ENCODE results near the gene DNER.

DNER gene

DNA sequence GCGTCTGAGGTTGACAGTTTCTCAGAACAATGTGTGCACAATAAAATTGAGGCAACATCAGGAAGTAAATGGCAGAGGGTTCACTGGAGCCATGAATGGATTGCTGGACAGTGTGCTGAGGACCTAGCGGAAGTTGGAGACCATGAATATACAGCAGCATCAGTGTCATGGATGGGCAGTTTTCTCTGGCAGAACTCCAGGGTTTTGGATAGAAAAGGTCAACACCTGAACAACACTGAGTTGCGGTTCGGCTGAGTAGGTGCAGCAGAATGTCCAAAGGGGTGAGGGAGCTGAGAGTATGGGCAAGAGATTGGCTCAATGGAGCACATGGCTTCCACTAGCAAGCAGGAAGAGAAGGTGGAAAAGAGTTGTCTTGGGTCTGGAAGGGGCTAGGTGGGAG is 73.7 kb downstream of the DNER start:
- no peak overlapping the region for H3K4me3 ChIP-seq (ENCODE audit: low read depth, low read length)
- no peaks in the 10 kb centered on the region for H3K36me3 ChIP-seq

DNA sequence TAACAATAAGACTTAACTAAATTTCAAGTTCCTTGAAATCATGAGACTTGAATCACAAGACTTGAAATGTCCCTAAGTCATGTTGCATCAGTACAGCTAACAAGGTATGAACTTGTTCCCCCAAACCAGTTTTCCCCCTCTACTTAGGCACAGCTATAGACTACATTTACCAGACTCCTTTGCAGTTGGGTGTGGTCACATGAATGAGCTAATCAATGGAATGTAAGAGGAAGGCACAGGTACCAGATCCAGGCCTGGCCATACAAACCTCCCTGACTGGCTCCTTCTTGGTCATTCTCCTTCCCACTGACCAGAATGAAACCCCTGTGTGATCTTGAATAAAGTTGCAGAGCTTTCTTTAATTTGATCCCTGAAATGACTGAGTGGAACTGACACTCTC is 77.8 kb downstream of the DNER start:
- no peak for DNase-seq
- no peaks in the 10 kb centered on the region for H3K9me3 ChIP-seq (ENCODE audit: severe bottlenecking)
- peaks cover 71% of the 10 kb centered on the region for H3K27me3 ChIP-seq (ENCODE audit: insufficient read depth, low read depth, severe bottlenecking)
- no peak overlapping the region for H3K27ac ChIP-seq
- no peaks in the 10 kb centered on the region for H3K36me3 ChIP-seq
- H3K4me3 ChIP-seq (ENCODE audit: low read depth, low read length) = no peak overlapping the region
- TF ChIP-seq, protein P1, sequence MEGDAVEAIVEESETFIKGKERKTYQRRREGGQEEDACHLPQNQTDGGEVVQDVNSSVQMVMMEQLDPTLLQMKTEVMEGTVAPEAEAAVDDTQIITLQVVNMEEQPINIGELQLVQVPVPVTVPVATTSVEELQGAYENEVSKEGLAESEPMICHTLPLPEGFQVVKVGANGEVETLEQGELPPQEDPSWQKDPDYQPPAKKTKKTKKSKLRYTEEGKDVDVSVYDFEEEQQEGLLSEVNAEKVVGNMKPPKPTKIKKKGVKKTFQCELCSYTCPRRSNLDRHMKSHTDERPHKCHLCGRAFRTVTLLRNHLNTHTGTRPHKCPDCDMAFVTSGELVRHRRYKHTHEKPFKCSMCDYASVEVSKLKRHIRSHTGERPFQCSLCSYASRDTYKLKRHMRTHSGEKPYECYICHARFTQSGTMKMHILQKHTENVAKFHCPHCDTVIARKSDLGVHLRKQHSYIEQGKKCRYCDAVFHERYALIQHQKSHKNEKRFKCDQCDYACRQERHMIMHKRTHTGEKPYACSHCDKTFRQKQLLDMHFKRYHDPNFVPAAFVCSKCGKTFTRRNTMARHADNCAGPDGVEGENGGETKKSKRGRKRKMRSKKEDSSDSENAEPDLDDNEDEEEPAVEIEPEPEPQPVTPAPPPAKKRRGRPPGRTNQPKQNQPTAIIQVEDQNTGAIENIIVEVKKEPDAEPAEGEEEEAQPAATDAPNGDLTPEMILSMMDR (IDR thresholded peaks at IDR 0.05; ENCODE audit: low read depth, low read length) = no peak

More for the DNA sequence above, 73.7 kb downstream of the DNER start:
- H3K27me3 ChIP-seq (ENCODE audit: insufficient read depth, low read depth, severe bottlenecking) = peaks cover 52% of the 10 kb centered on the region
- TF ChIP-seq, protein P1 (IDR thresholded peaks at IDR 0.05; ENCODE audit: low read depth, low read length) = no peak
- no peak overlapping the region for H3K27ac ChIP-seq
- no peak for DNase-seq
- H3K9me3 ChIP-seq (ENCODE audit: severe bottlenecking) = no peaks in the 10 kb centered on the region

DNA sequence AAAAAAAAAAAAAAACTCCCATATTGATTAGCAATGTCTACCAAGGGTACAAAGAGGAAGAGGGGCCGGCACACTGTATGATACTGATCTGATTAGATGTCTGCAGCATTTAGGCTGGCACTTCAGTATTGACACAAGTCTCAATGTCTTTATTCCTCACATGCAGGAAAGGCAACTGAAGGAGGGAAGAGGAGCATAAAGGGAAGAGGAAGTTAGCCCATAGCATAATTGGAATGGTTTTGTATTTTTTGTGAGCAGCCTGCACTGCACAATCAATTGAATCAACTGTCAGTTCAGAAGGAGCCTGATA is 79.0 kb downstream of the DNER start:
- TF ChIP-seq, protein P1 (IDR thresholded peaks at IDR 0.05; ENCODE audit: low read depth, low read length) = no peak
- H3K36me3 ChIP-seq = no peaks in the 10 kb centered on the region
- peaks cover 66% of the 10 kb centered on the region for H3K27me3 ChIP-seq (ENCODE audit: insufficient read depth, low read depth, severe bottlenecking)
- no peaks in the 10 kb centered on the region for H3K9me3 ChIP-seq (ENCODE audit: severe bottlenecking)
- DNase-seq = no peak
- no peak overlapping the region for H3K4me3 ChIP-seq (ENCODE audit: low read depth, low read length)
- H3K27ac ChIP-seq = no peak overlapping the region

DNA sequence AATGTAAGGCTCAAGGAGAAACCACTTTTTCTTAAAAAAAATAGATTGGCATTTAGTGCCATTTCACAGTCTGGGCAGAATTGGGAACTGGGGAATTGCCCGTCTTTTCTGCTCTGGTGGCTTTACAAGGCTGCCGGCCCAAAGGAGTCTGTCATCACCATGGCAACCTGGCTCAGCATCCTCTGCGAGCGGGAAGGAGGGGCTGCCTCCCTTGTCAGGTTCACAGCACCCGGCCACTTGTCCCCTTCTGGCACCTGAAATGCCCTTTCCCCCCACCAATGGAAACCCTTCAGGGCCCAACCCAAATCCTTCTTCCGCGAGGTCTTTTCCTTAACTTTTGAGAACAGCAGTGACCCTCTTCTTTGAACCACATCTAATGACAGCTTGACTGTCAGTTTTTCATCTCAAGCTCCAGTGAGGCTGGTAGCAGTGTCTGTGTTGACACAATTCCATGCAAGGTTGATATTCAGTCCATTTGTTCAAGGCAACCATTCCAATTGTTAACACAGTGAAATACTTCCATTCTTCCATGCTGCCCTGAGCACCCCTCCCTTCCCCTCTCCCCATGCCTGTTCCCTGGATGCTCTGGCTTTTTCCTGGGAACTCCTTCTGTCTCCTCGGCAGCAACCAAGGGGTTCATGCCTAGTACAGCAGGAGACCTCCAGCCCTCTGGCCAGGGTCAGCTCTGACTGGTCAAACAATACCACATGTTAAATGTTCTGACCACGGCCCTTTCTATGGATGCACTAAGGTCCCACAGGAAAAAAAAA is 79.6 kb downstream of the DNER start:
- Histone ChIP-seq H3K27ac (no peak overlapping the region), H3K9me3 (ENCODE audit: severe bottlenecking) (no peaks in the 10 kb centered on the region), H3K36me3 (no peaks in the 10 kb centered on the region), H3K27me3 (ENCODE audit: insufficient read depth, low read depth, severe bottlenecking) (peaks cover 63% of the 10 kb centered on the region), H3K4me3 (ENCODE audit: low read depth, low read length) (no peak overlapping the region)
- DNase-seq = no peak
- TF ChIP-seq, protein P1 (IDR thresholded peaks at IDR 0.05; ENCODE audit: low read depth, low read length) = no peak

DNA sequence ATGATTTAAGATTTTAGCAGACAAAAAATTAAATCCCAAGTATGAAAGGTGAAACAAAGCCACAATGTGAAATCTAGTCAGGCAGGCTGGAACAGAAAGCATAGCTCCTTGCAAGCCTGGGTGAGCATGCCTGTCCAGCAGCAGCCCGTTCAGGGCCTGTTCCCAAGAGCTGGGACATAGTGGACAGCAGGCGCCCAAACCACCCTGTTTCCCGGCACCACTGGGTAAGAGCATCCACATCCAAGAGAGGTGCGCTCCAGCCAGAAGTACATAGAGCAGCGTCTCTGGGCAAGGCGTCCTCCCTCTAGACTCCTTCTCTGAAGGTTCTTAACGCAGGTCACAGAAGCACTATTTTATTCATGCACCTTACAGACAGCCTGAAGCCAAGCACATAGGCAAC is 80.8 kb downstream of the DNER start:
- Histone ChIP-seq H3K27ac (no peak overlapping the region), H3K36me3 (no peaks in the 10 kb centered on the region), H3K27me3 (ENCODE audit: insufficient read depth, low read depth, severe bottlenecking) (peaks cover 59% of the 10 kb centered on the region), H3K9me3 (ENCODE audit: severe bottlenecking) (no peaks in the 10 kb centered on the region), H3K4me3 (ENCODE audit: low read depth, low read length) (no peak overlapping the region)
- DNase-seq = no peak
- TF ChIP-seq, protein P1 (IDR thresholded peaks at IDR 0.05; ENCODE audit: low read depth, low read length) = no peak

DNA sequence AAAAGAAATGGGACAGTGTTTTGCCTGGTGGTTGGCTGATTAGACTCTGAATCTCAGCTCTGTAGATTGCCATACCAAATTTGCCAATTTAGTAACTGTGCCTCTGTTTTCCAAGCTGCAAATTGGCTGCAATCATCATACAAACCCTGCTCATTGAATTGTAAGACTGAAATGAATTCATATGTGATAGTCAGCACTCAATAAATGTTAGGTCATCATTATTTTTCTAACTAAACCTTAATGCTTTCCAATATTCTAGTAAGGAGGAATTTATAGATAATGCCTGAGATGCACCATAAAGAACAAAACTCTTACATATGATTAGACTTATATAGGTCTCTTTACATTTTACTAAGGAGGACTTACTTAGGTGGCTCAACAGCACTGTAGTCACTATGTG is 85.3 kb downstream of the DNER start:
- DNase-seq = no peak
- Histone ChIP-seq H3K27ac (no peak overlapping the region), H3K4me3 (ENCODE audit: low read depth, low read length) (no peak overlapping the region), H3K9me3 (ENCODE audit: severe bottlenecking) (no peaks in the 10 kb centered on the region), H3K36me3 (no peaks in the 10 kb centered on the region), H3K27me3 (ENCODE audit: insufficient read depth, low read depth, severe bottlenecking) (peaks cover 54% of the 10 kb centered on the region)
- TF ChIP-seq, protein P1 (IDR thresholded peaks at IDR 0.05; ENCODE audit: low read depth, low read length) = no peak
